GM12878 (cell line): Measurements from ENCODE around the gene RENBP. TPM values are rescaled to one million over a fixed set of nuclear protein-coding genes. Genes with fewer than 3 reads are reported as not detected.

Source experiments
- ATAC-seq: fragments of 200-7000 bp; cut with Tn5 transposase; 3 replicates; pipeline ENCODE4 v1.9.1; 2020; ENCODE audit warnings: mild to moderate bottlenecking, moderate library complexity
- BruUV-seq: library from RNA; stranded (reverse); fragments of 400-500 nt; replicated peaks from 2 replicates; lab custom pipeline; 2021; lab: Mats Ljungman, UMichigan
- CTCF ChIA-PET: fragments of 300-600 bp; sonication (Branson Sonifier 250); formaldehyde crosslinking; extraction: SDS; loops from one replicate; lab custom pipeline; 2021; ENCODE audit warnings: inconsistent platforms; lab: Yijun Ruan, JAX
- POLR2A ChIA-PET: fragments of 350-600 bp; formaldehyde crosslinking; extraction: SDS; loops from one replicate; lab custom pipeline; 2021; ENCODE audit warnings: inconsistent platforms; lab: Charles Lee
- RAD21 ChIA-PET: fragments of 300-600 bp; sonication (Branson Sonifier 250); formaldehyde crosslinking; loops from one replicate; lab custom pipeline; 2023; ENCODE audit warnings: antibody characterized with exemption; ENCODE audit not compliant: unreplicated experiment; lab: Charles Lee
- SMC1A ChIA-PET: fragments of 300-600 bp; sonication (Branson Sonifier 250); formaldehyde crosslinking; loops from one replicate; lab custom pipeline; 2023; ENCODE audit not compliant: unreplicated experiment, uncharacterized antibody; lab: Charles Lee
- DNase-seq: peaks from one replicate; pipeline ENCODE4 v3.0.0-alpha.2; 2011; ENCODE audit warnings: low read depth, low spot score
- FAIRE-seq: peaks from 3 replicates; lab custom pipeline; 2011; peaks lifted over from hg19 to GRCh38; lab: Jason Lieb, UNC
- H2AFZ ChIP-seq: 2 replicates; pipeline ENCODE4 v1.6.0; 2011; ENCODE audit warnings: low read depth, low read length, control low read depth; ENCODE audit not compliant: control insufficient read depth
- H3K27ac ChIP-seq: 2 replicates; pipeline ENCODE4 v1.5.1; 2011; ENCODE audit warnings: control low read depth; ENCODE audit not compliant: control insufficient read depth, insufficient read depth
- H3K27me3 ChIP-seq, 2 experiments: replicated peaks in 1 of 2; 2 replicates each; pipeline versions ENCODE4 v1.6.0 to v1.6.1; 2011; ENCODE audit warnings: low read length in 1 of 2; ENCODE audit not compliant: control insufficient read depth in 2 of 2, insufficient read depth in 2 of 2
- H3K36me3 ChIP-seq, 2 experiments: 2 replicates each; pipeline ENCODE4 v1.5.1; 2011; ENCODE audit warnings: low read length in 1 of 2; ENCODE audit not compliant: control insufficient read depth in 2 of 2, insufficient read depth in 2 of 2
- H3K4me1 ChIP-seq: 2 replicates; pipeline ENCODE4 v1.6.1; 2011; ENCODE audit warnings: mild to moderate bottlenecking, low read length, moderate library complexity, mixed read lengths; ENCODE audit not compliant: control insufficient read depth, insufficient read depth
- H3K4me2 ChIP-seq: 2 replicates; pipeline ENCODE4 v1.6.0; 2011; ENCODE audit warnings: control low read depth; ENCODE audit not compliant: control insufficient read depth, insufficient read depth
- H3K4me3 ChIP-seq: fragments of 200-600 bp; sonication (generic); 2 replicates; pipeline ENCODE4 v1.5.1; 2016
- H3K79me2 ChIP-seq: 2 replicates; pipeline ENCODE4 v1.6.0; 2011; ENCODE audit warnings: low read length; ENCODE audit not compliant: control insufficient read depth, insufficient read depth
- H3K9ac ChIP-seq: 2 replicates; pipeline ENCODE4 v1.8.0; 2011; ENCODE audit warnings: low read length, control low read depth, mixed read lengths; ENCODE audit not compliant: control insufficient read depth, insufficient read depth
- H3K9me3 ChIP-seq: replicated peaks from 3 replicates; pipeline ENCODE4 v1.5.1; 2011; ENCODE audit warnings: mild to moderate bottlenecking, low read length; ENCODE audit not compliant: control insufficient read depth, insufficient read depth
- H4K20me1 ChIP-seq: 2 replicates; pipeline ENCODE4 v1.6.0; 2011; ENCODE audit not compliant: control insufficient read depth, insufficient read depth
- CUX1 ChIP-seq: IDR thresholded peaks from 2 replicates; pipeline ENCODE4 v1.6.1; 2012; ENCODE audit warnings: improper control_type of control experiment, low read depth, low read length; ENCODE audit not compliant: insufficient replicate concordance
- E4F1 ChIP-seq: fragments of 450-650 bp; IDR thresholded peaks from 2 replicates; pipeline ENCODE4 v1.6.1; 2018; ENCODE audit warnings: borderline replicate concordance, mild to moderate bottlenecking; ENCODE audit not compliant: partially characterized antibody
- EED ChIP-seq: sonication (generic); IDR thresholded peaks from 2 replicates; pipeline ENCODE4 v1.6.1; 2016; ENCODE audit warnings: antibody characterized with exemption, low read depth
- EZH2 ChIP-seq: IDR thresholded peaks from 2 replicates; pipeline ENCODE4 v1.6.1; 2012; ENCODE audit warnings: low read depth, mild to moderate bottlenecking, control low read depth, inconsistent platforms, low read length, borderline replicate concordance; ENCODE audit not compliant: control insufficient read depth
- HCFC1 ChIP-seq: fragments of 150-350 bp; IDR thresholded peaks from 2 replicates; pipeline ENCODE4 v1.6.1; 2014; ENCODE audit warnings: low read length
- JUNB ChIP-seq: IDR thresholded peaks from 2 replicates; pipeline ENCODE4 v1.6.1; 2016; ENCODE audit warnings: antibody characterized with exemption, mild to moderate bottlenecking
- MEF2A ChIP-seq: IDR thresholded peaks from 2 replicates; pipeline ENCODE4 v1.6.1; 2011; ENCODE audit warnings: low read depth, mild to moderate bottlenecking, low read length, moderate library complexity; ENCODE audit not compliant: insufficient read depth
- NFXL1 ChIP-seq: fragments of 450-650 bp; IDR thresholded peaks from 2 replicates; pipeline ENCODE4 v1.6.1; 2017; ENCODE audit warnings: antibody characterized with exemption, mild to moderate bottlenecking, borderline replicate concordance
- POLR2AphosphoS5 ChIP-seq: IDR thresholded peaks from 2 replicates; pipeline ENCODE4 v1.6.1; 2011; ENCODE audit warnings: mild to moderate bottlenecking, low read length, inconsistent platforms
- WRNIP1 ChIP-seq: IDR thresholded peaks from 2 replicates; pipeline ENCODE4 v1.6.1; 2011; ENCODE audit warnings: low read depth, low read length, improper control_type of control experiment, borderline replicate concordance
- WGBS: methylation state at CpG from one replicate; pipeline ENCODE4 v1.1.6; 2016; ENCODE audit warnings: low lambda C conversion rate; ENCODE audit not compliant: insufficient replicate concordance, insufficient coverage; ENCODE audit errors: missing lambda C conversion rate; 5-methylcytosine and 5-hydroxymethylcytosine counted together
- in situ Hi-C: fragments of 300-500 bp; cut with MboI; formaldehyde crosslinking; loops from 9 replicates; pipeline ENCODE4 v1.14.3; 2018; ENCODE audit warnings: mixed read lengths
- intact Hi-C: fragments of 100-400 bp; cut with micrococcal nuclease; formaldehyde crosslinking; loops from one replicate; pipeline ENCODE4 v1.14.2; 2022; ENCODE audit not compliant: unreplicated experiment
- polyA plus RNA-seq, 11 experiments: library from polyadenylated mRNA; depleted of rRNA in 4 of 11; unstranded in 6 of 11; stranded (reverse) in 5 of 11; fragments of >200 nt; fragmentation: Nextera tagmentation in 4 of 11; fragmentation: Illumina TruSeq in 1 of 11; extraction: Ambion mirVana in 4 of 11; extraction: Trizol in 1 of 11; gene quantifications; 1 replicate in 1 of 11; 2 replicates in 10 of 11; pipeline versions ENCODE4 v1.2.1 to v1.2.3, GENCODE V29; 2011 to 2016; ENCODE audit warnings: inconsistent platforms in 2 of 11, missing spikeins in 2 of 11, low read depth in 1 of 11
- total RNA-seq, 4 experiments: library from RNA; depleted of rRNA in 3 of 4; stranded (reverse); fragments of >200 nt in 3 of 4; fragmentation: Illumina TruSeq in 1 of 4; extraction: Trizol in 1 of 4; gene quantifications; 2 replicates each; pipeline versions ENCODE4 v1.2.1 to v1.2.3, GENCODE V29; 2013 to 2021

Gene RENBP
- total and polyA plus RNA-seq, 10 of the 15 experiments (the other 5 are each of a cell fraction or from before 2014, with no cell fraction given) = 0.36 to 4.9 (median 1.8) TPM; not detected in 3

GRCh38 chrX:153921511-153922446, 22.7 kb downstream of the RENBP start (continued):
- TF ChIP-seq JUNB = no peak

GRCh38 chrX:153921070-153921469, 23.4 kb downstream of the RENBP start:
- H3K4me3 ChIP-seq = no peak overlapping the region
- SMC1A ChIA-PET = no interaction called here
- RAD21 ChIA-PET = no interaction called here
- no peak for ATAC-seq
- H3K4me2 ChIP-seq = no peak overlapping the region
- POLR2A ChIA-PET = no interaction called here
- 0 out of 4 replicates have a peak, but pooled peaks cover 0 to 1% of the 10 kb centered on the region in 2 experiments for H3K27me3 ChIP-seq
- H4K20me1 ChIP-seq = no peaks in the 10 kb centered on the region
- 82% methylated on average over 12 of the region's 16 CpGs for WGBS
- H3K27ac ChIP-seq = no peak overlapping the region
- CTCF ChIA-PET = interaction anchor here (1.8 kb wide), 1 partner anchor 26 kb away, joined by 3 read pairs; no protein-coding TSS in a partner anchor
- H3K79me2 ChIP-seq = peaks cover 32% of the 10 kb centered on the region
- no TSS peak for BruUV-seq
- H3K9ac ChIP-seq = no peak overlapping the region
- no peak overlapping the region for H2AFZ ChIP-seq
- intact Hi-C loops (no loop called here), in situ Hi-C loops (loop anchor here (10.0 kb wide), 1 partner anchor 64 kb away; no protein-coding TSS in a partner anchor)
- DNase-seq = no peak
- H3K9me3 ChIP-seq = no peaks in the 10 kb centered on the region
- H3K36me3 ChIP-seq = peaks cover 0 to 3% of the 10 kb centered on the region in 2 experiments; a peak in 1 of 4 replicates
- H3K4me1 ChIP-seq = peaks cover 9% of the 10 kb centered on the region; the same call in 1 of the 2 replicates
- no peak for FAIRE-seq
- TF ChIP-seq CUX1 = no peak
- no peak for TF ChIP-seq NFXL1
- TF ChIP-seq MEF2A = no peak
- no peak for TF ChIP-seq HCFC1
- TF ChIP-seq E4F1 = no peak
- TF ChIP-seq POLR2AphosphoS5 = no peak
- TF ChIP-seq EED = no peak
- no peak for TF ChIP-seq EZH2
- TF ChIP-seq WRNIP1 = no peak
